Thoracic aorta (tissue), 2 donors: ENCODE results near the gene TMEM38B. TPM values are rescaled to one million over a fixed set of nuclear protein-coding genes. Genes with fewer than 3 reads are reported as not detected.
"Not testable (repeated sequence)": the region's sequence is repeated elsewhere in the genome, so short reads cannot be mapped to it uniquely, and the experiment has no call there.

Experiments
- ATAC-seq: fragments of 150-250 bp; one replicate; pipeline ENCODE4 v1.8.0; 2017; ENCODE audit warnings: low read depth; ENCODE audit not compliant: insufficient number of reproducible peaks, low FRiP score
- DNase-seq: peaks from one replicate; pipeline ENCODE4 v3.0.0-alpha.2; 2020; ENCODE audit warnings: low spot score
- H3K27ac ChIP-seq, 2 donors: fragments of 200-600 bp; sonication (generic); 1 replicate in 1 of 2; 2 replicates in 1 of 2; pipeline ENCODE4 v1.5.1; 2016; ENCODE audit warnings: mild to moderate bottlenecking in 2 of 2, moderate library complexity in 2 of 2
- H3K27me3 ChIP-seq: fragments of 200-600 bp; sonication (generic); replicated peaks from 2 replicates; pipeline ENCODE4 v1.6.0; 2016; ENCODE audit warnings: mild to moderate bottlenecking; ENCODE audit not compliant: insufficient read depth
- H3K36me3 ChIP-seq: fragments of 200-600 bp; sonication (generic); one replicate; pipeline ENCODE4 v1.5.1; 2016
- H3K4me1 ChIP-seq, 2 donors: fragments of 200-600 bp; sonication (generic); 1 replicate in 1 of 2; 2 replicates in 1 of 2; pipeline versions ENCODE4 v1.5.1 to v1.6.0; 2016; ENCODE audit warnings: low read depth in 2 of 2, mild to moderate bottlenecking in 1 of 2; ENCODE audit not compliant: control insufficient read depth in 1 of 2
- H3K4me3 ChIP-seq: fragments of 200-600 bp; sonication (generic); 2 replicates; pipeline ENCODE4 v1.5.1; 2016; ENCODE audit warnings: mild to moderate bottlenecking
- H3K9me3 ChIP-seq: fragments of 200-600 bp; sonication (generic); 2 replicates; pipeline ENCODE4 v1.5.1; 2016
- CTCF ChIP-seq: fragments of 200-600 bp; sonication (generic); IDR thresholded peaks from one replicate; pipeline ENCODE4 v1.5.1; 2019; ENCODE audit warnings: antibody characterized with exemption
- total RNA-seq, 2 donors: library from RNA; depleted of rRNA; stranded (reverse); fragments of >200 nt; gene quantifications; one replicate each; pipeline versions ENCODE4 v1.1.0 to v1.2.3, GENCODE V29; 2016

TMEM38B gene
- total RNA-seq, 2 donors from 2014 or later: 6.1 to 6.6 TPM

GRCh38 chr9:105783495-105783872 lies 89.1 kb downstream of the TMEM38B start:
- not testable (repeated sequence) for H3K27me3 ChIP-seq, H3K4me1 ChIP-seq, H3K4me3 ChIP-seq, H3K9me3 ChIP-seq, H3K36me3 ChIP-seq, DNase-seq, H3K27ac ChIP-seq, ATAC-seq

- not testable (repeated sequence) for ATAC-seq
These were observed 92.5 kb downstream of the TMEM38B start for GRCh38 chr9:105786796-105787195.

GRCh38 chr9:105816202-105816744 lies 121.9 kb downstream of the TMEM38B start:
- no peak for TF ChIP-seq CTCF
- Histone ChIP-seq H3K27me3 (no peaks in the 10 kb centered on the region), H3K9me3 (peaks cover 5% of the 10 kb centered on the region), H3K4me1 (no peaks in the 10 kb centered on the region), H3K27ac (no peak overlapping the region), H3K36me3 (no peaks in the 10 kb centered on the region), H3K4me3 (no peak overlapping the region)
- DNase-seq (no peak), ATAC-seq (no peak)

More at GRCh38 chr9:105786796-105787195, 92.5 kb downstream of the TMEM38B start:
- not testable (repeated sequence) for H3K36me3 ChIP-seq, H3K4me3 ChIP-seq, H3K4me1 ChIP-seq, H3K27ac ChIP-seq, DNase-seq, H3K27me3 ChIP-seq
- H3K9me3 ChIP-seq: peaks cover 17% of the 10 kb centered on the region

DNA sequence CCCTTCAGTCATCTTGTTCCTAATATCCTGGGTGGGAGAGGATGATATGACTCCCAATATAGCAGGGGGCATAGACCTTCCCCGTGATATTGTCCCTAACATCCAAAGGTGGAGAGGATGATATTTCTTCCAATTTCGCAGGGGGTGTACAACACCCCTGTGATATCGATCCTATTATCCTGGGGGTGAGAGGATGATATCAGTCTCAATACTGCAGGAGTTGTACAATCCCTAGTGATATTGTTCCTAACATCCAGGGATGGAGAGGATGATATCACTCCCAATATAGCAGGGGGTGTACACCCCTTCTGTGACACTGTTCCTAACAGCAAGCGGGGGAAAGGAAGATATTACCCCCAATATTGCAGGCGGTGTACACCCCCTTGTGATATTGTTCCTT lies 122.6 kb downstream of the TMEM38B start:
- peaks cover 5% of the 10 kb centered on the region for H3K9me3 ChIP-seq
- H3K27ac ChIP-seq: no peak overlapping the region
- DNase-seq: no peak
- no peak for ATAC-seq
- H3K4me3 ChIP-seq: no peak overlapping the region
- TF ChIP-seq CTCF: no peak
- no peaks in the 10 kb centered on the region for H3K4me1 ChIP-seq
- H3K27me3 ChIP-seq: no peaks in the 10 kb centered on the region
- no peaks in the 10 kb centered on the region for H3K36me3 ChIP-seq

DNA sequence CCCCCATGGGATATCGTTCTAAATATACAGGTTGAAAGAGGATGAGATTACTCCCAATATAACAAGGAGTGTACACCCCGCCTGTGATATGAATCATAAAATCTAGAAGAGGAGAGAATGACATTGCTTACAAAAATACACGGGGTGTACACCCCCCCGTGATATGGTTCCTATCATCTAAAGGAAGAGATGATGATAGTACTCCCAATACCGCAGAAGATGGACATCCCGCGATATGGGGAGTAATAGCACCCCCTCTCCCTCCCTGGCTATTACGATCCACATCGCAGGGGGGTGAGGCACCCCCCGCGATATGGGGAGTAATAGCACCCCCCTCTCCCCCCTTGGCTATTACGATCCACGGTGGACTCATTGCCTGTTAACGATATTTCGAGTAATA lies 124.6 kb downstream of the TMEM38B start:
- H3K27ac ChIP-seq: no peak overlapping the region
- peaks cover 7% of the 10 kb centered on the region for H3K9me3 ChIP-seq
- H3K4me1 ChIP-seq: no peaks in the 10 kb centered on the region
- H3K27me3 ChIP-seq: no peaks in the 10 kb centered on the region
- DNase-seq (no peak), ATAC-seq (no peak)
- TF ChIP-seq CTCF: no peak
- H3K4me3 ChIP-seq: no peak overlapping the region
- no peaks in the 10 kb centered on the region for H3K36me3 ChIP-seq

- no peaks in the 10 kb centered on the region for H3K36me3 ChIP-seq
- no peak overlapping the region for H3K27ac ChIP-seq
- no peaks in the 10 kb centered on the region for H3K27me3 ChIP-seq
- H3K9me3 ChIP-seq: peaks cover 7% of the 10 kb centered on the region
- no peak overlapping the region for H3K4me3 ChIP-seq
- no peaks in the 10 kb centered on the region for H3K4me1 ChIP-seq
- ATAC-seq (no peak), DNase-seq (no peak)
- TF ChIP-seq CTCF: no peak
These were observed 128.5 kb downstream of the TMEM38B start for GRCh38 chr9:105822814-105823213.

Other genes starting within 250 kb of the TMEM38B start
- 1 to 10 TPM; 3.5 to 5.1 TPM for gene FSD1L, start 246.5 kb upstream of the TMEM38B start, total RNA-seq
- gene FKTN, start 136.4 kb upstream of the TMEM38B start, total RNA-seq: 10 to 100 TPM; 10.2 to 20.5 TPM
- gene TAL2, start 32.1 kb upstream of the TMEM38B start, total RNA-seq: not detected